DMS79 treated with DMSO at 0.1 percent for 48 hours (cell line): Measurements from ENCODE around the gene HECTD4.
"Not testable (repeated sequence)": the region's sequence is repeated elsewhere in the genome, so short reads cannot be mapped to it uniquely, and the experiment has no call there.

Experiments used
- DNase-seq: peaks from one replicate; lab custom pipeline; 2025; lab: John Stamatoyannopoulos, UW

The HECTD4 gene

GRCh38 chr12:112353393-112353792 lies 28.8 kb downstream of the HECTD4 start:
- no peak for DNase-seq

GRCh38 chr12:112352921-112353320 lies 29.3 kb downstream of the HECTD4 start:
- DNase-seq, result no peak

GRCh38 chr12:112350593-112351592 lies 31.3 kb downstream of the HECTD4 start:
- no peak for DNase-seq

- no peak for DNase-seq
These were observed 32.8 kb downstream of the HECTD4 start for GRCh38 chr12:112349431-112349830.

- DNase-seq, result not testable (repeated sequence)
These were observed 33.3 kb downstream of the HECTD4 start for GRCh38 chr12:112348926-112349325.

GRCh38 chr12:112347581-112347982 lies 34.6 kb downstream of the HECTD4 start:
- no peak for DNase-seq

GRCh38 chr12:112346194-112346593 lies 36.0 kb downstream of the HECTD4 start:
- DNase-seq, result no peak

GRCh38 chr12:112344220-112344619 lies 38.0 kb downstream of the HECTD4 start:
- no peak for DNase-seq

- DNase-seq, result no peak
These were observed 39.6 kb downstream of the HECTD4 start for GRCh38 chr12:112342587-112342986.

GRCh38 chr12:112341046-112341825 lies 41.0 kb downstream of the HECTD4 start:
- no peak for DNase-seq

- no peak for DNase-seq
These were observed 42.0 kb downstream of the HECTD4 start for GRCh38 chr12:112340230-112340629.

- DNase-seq, result not testable (repeated sequence)
These were observed 47.2 kb downstream of the HECTD4 start for GRCh38 chr12:112334999-112335398.

GRCh38 chr12:112333019-112333418 lies 49.2 kb downstream of the HECTD4 start:
- no peak for DNase-seq

- no peak for DNase-seq
These were observed 50.3 kb downstream of the HECTD4 start for GRCh38 chr12:112331886-112332285.

- no peak for DNase-seq
These were observed 51.5 kb downstream of the HECTD4 start for GRCh38 chr12:112330706-112331105.

GRCh38 chr12:112328456-112329124 lies 53.6 kb downstream of the HECTD4 start:
- no peak for DNase-seq

- no peak for DNase-seq
These were observed 54.9 kb downstream of the HECTD4 start for GRCh38 chr12:112327209-112327938.

- no peak for DNase-seq
These were observed 56.5 kb downstream of the HECTD4 start for GRCh38 chr12:112325622-112326207.

GRCh38 chr12:112325157-112325556 lies 57.1 kb downstream of the HECTD4 start:
- no peak for DNase-seq

- no peak for DNase-seq
These were observed 59.2 kb downstream of the HECTD4 start for GRCh38 chr12:112322882-112323547.

GRCh38 chr12:112322441-112322840 lies 59.8 kb downstream of the HECTD4 start:
- no peak for DNase-seq
